Measurements from ENCODE around the gene CUL4A. TPM values are rescaled to one million over a fixed set of nuclear protein-coding genes. Genes with fewer than 3 reads are reported as not detected.

The CUL4A gene
- total and polyA plus RNA-seq, 2 donors: 41.6 to 57.3 TPM

GRCh38 chr13:113186061-113186900, 23.1 kb upstream of the CUL4A start:
- H3K4me1 ChIP-seq (ENCODE audit: control insufficient read depth in 2 of 2, insufficient read depth in 2 of 2, low read length in 2 of 2): peaks cover 5 to 17% of the 10 kb centered on the region in 2 donors
- peak in 2 of 9 donors; percentile 18 to 30 for DNase-seq (ENCODE audit: low read depth in 6 of 9, low spot score in 9 of 9)
- no peaks in the 10 kb centered on the region for H3K9me3 ChIP-seq (ENCODE audit: control insufficient read depth in 2 of 2, insufficient read depth in 1 of 2, low read length in 1 of 2)
- H3K27ac ChIP-seq (ENCODE audit: low read depth in 1 of 2, low read length in 1 of 2): peak overlapping the region in 1 of 2 donors; percentile 91
- peaks cover 49 to 51% of the 10 kb centered on the region in 2 donors for H3K36me3 ChIP-seq (ENCODE audit: control insufficient read depth in 2 of 2, insufficient read depth in 2 of 2, low read length in 1 of 2)
- no peaks in the 10 kb centered on the region for H3K27me3 ChIP-seq (ENCODE audit: control insufficient read depth in 2 of 2, insufficient read depth in 1 of 2, low read length in 1 of 2)
- 83% methylated on average over 13 of the region's 13 CpGs for WGBS
- H3K4me3 ChIP-seq (ENCODE audit: low read length in 2 of 2): no peak overlapping the region

- Histone ChIP-seq H3K27ac (ENCODE audit: low read depth in 1 of 2, low read length in 1 of 2) (no peak overlapping the region), H3K9me3 (ENCODE audit: control insufficient read depth in 2 of 2, insufficient read depth in 1 of 2, low read length in 1 of 2) (no peaks in the 10 kb centered on the region), H3K4me1 (ENCODE audit: control insufficient read depth in 2 of 2, insufficient read depth in 2 of 2, low read length in 2 of 2) (peaks cover 5 to 17% of the 10 kb centered on the region in 2 donors), H3K36me3 (ENCODE audit: control insufficient read depth in 2 of 2, insufficient read depth in 2 of 2, low read length in 1 of 2) (peaks cover 45 to 52% of the 10 kb centered on the region in 2 donors), H3K4me3 (ENCODE audit: low read length in 2 of 2) (no peak overlapping the region), H3K27me3 (ENCODE audit: control insufficient read depth in 2 of 2, insufficient read depth in 1 of 2, low read length in 1 of 2) (no peaks in the 10 kb centered on the region)
- no peak for DNase-seq (ENCODE audit: low read depth in 6 of 9, low spot score in 9 of 9)
- 96% methylated on average over 9 of the region's 9 CpGs for WGBS
Observed at GRCh38 chr13:113187263-113187669, 22.1 kb upstream of the CUL4A start.

- no peak for DNase-seq (ENCODE audit: low read depth in 6 of 9, low spot score in 9 of 9)
- no peak overlapping the region for H3K27ac ChIP-seq (ENCODE audit: low read depth in 1 of 2, low read length in 1 of 2)
- 97% methylated on average over 23 of the region's 23 CpGs for WGBS
Observed at GRCh38 chr13:113187883-113188665, 21.3 kb upstream of the CUL4A start.

GRCh38 chr13:113190181-113190580, 19.2 kb upstream of the CUL4A start:
- H3K27me3 ChIP-seq (ENCODE audit: control insufficient read depth in 2 of 2, insufficient read depth in 1 of 2, low read length in 1 of 2): no peaks in the 10 kb centered on the region
- DNase-seq (ENCODE audit: low read depth in 6 of 9, low spot score in 9 of 9): no peak
- H3K4me1 ChIP-seq (ENCODE audit: control insufficient read depth in 2 of 2, insufficient read depth in 2 of 2, low read length in 2 of 2): peaks cover 3 to 9% of the 10 kb centered on the region in 2 donors
- H3K4me3 ChIP-seq (ENCODE audit: low read length in 2 of 2): no peak overlapping the region
- H3K9me3 ChIP-seq (ENCODE audit: control insufficient read depth in 2 of 2, insufficient read depth in 1 of 2, low read length in 1 of 2): no peaks in the 10 kb centered on the region
- H3K36me3 ChIP-seq (ENCODE audit: control insufficient read depth in 2 of 2, insufficient read depth in 2 of 2, low read length in 1 of 2): peaks cover 50 to 66% of the 10 kb centered on the region in 2 donors
- H3K27ac ChIP-seq (ENCODE audit: low read depth in 1 of 2, low read length in 1 of 2): no peak overlapping the region
- 93% methylated on average over 4 of the region's 4 CpGs for WGBS

More at GRCh38 chr13:113187883-113188665, 21.3 kb upstream of the CUL4A start:
- no peak overlapping the region for H3K4me3 ChIP-seq (ENCODE audit: low read length in 2 of 2)
- H3K9me3 ChIP-seq (ENCODE audit: control insufficient read depth in 2 of 2, insufficient read depth in 1 of 2, low read length in 1 of 2): no peaks in the 10 kb centered on the region
- H3K27me3 ChIP-seq (ENCODE audit: control insufficient read depth in 2 of 2, insufficient read depth in 1 of 2, low read length in 1 of 2): no peaks in the 10 kb centered on the region
- peaks cover 52 to 60% of the 10 kb centered on the region in 2 donors for H3K36me3 ChIP-seq (ENCODE audit: control insufficient read depth in 2 of 2, insufficient read depth in 2 of 2, low read length in 1 of 2)
- peaks cover 5 to 17% of the 10 kb centered on the region in 2 donors for H3K4me1 ChIP-seq (ENCODE audit: control insufficient read depth in 2 of 2, insufficient read depth in 2 of 2, low read length in 2 of 2)

GRCh38 chr13:113192279-113192678, 17.1 kb upstream of the CUL4A start:
- no peak for DNase-seq (ENCODE audit: low read depth in 6 of 9, low spot score in 9 of 9)
- Histone ChIP-seq H3K9me3 (ENCODE audit: control insufficient read depth in 2 of 2, insufficient read depth in 1 of 2, low read length in 1 of 2) (no peaks in the 10 kb centered on the region), H3K27ac (ENCODE audit: low read depth in 1 of 2, low read length in 1 of 2) (no peak overlapping the region), H3K36me3 (ENCODE audit: control insufficient read depth in 2 of 2, insufficient read depth in 2 of 2, low read length in 1 of 2) (peaks cover 48 to 81% of the 10 kb centered on the region in 2 donors), H3K4me3 (ENCODE audit: low read length in 2 of 2) (no peak overlapping the region), H3K4me1 (ENCODE audit: control insufficient read depth in 2 of 2, insufficient read depth in 2 of 2, low read length in 2 of 2) (no peaks in the 10 kb centered on the region), H3K27me3 (ENCODE audit: control insufficient read depth in 2 of 2, insufficient read depth in 1 of 2, low read length in 1 of 2) (no peaks in the 10 kb centered on the region)
- WGBS: 99% methylated on average over 4 of the region's 4 CpGs

GRCh38 chr13:113192902-113193301, 16.5 kb upstream of the CUL4A start:
- Histone ChIP-seq H3K27me3 (ENCODE audit: control insufficient read depth in 2 of 2, insufficient read depth in 1 of 2, low read length in 1 of 2) (no peaks in the 10 kb centered on the region), H3K9me3 (ENCODE audit: control insufficient read depth in 2 of 2, insufficient read depth in 1 of 2, low read length in 1 of 2) (no peaks in the 10 kb centered on the region), H3K36me3 (ENCODE audit: control insufficient read depth in 2 of 2, insufficient read depth in 2 of 2, low read length in 1 of 2) (peaks cover 49 to 84% of the 10 kb centered on the region in 2 donors), H3K4me1 (ENCODE audit: control insufficient read depth in 2 of 2, insufficient read depth in 2 of 2, low read length in 2 of 2) (no peaks in the 10 kb centered on the region), H3K27ac (ENCODE audit: low read depth in 1 of 2, low read length in 1 of 2) (no peak overlapping the region), H3K4me3 (ENCODE audit: low read length in 2 of 2) (no peak overlapping the region)
- 100% methylated on average over 2 of the region's 2 CpGs for WGBS
- DNase-seq (ENCODE audit: low read depth in 6 of 9, low spot score in 9 of 9): no peak

- no peak overlapping the region for H3K4me3 ChIP-seq (ENCODE audit: low read length in 2 of 2)
- H3K27me3 ChIP-seq (ENCODE audit: control insufficient read depth in 2 of 2, insufficient read depth in 1 of 2, low read length in 1 of 2): no peaks in the 10 kb centered on the region
- peaks cover 51 to 88% of the 10 kb centered on the region in 2 donors for H3K36me3 ChIP-seq (ENCODE audit: control insufficient read depth in 2 of 2, insufficient read depth in 2 of 2, low read length in 1 of 2)
- no peak for DNase-seq (ENCODE audit: low read depth in 6 of 9, low spot score in 9 of 9)
- H3K4me1 ChIP-seq (ENCODE audit: control insufficient read depth in 2 of 2, insufficient read depth in 2 of 2, low read length in 2 of 2): no peaks in the 10 kb centered on the region
- WGBS: 95% methylated on average over 6 of the region's 6 CpGs
- H3K9me3 ChIP-seq (ENCODE audit: control insufficient read depth in 2 of 2, insufficient read depth in 1 of 2, low read length in 1 of 2): no peaks in the 10 kb centered on the region
- H3K27ac ChIP-seq (ENCODE audit: low read depth in 1 of 2, low read length in 1 of 2): no peak overlapping the region
Observed at GRCh38 chr13:113195360-113195759, 14.1 kb upstream of the CUL4A start.

- Histone ChIP-seq H3K36me3 (ENCODE audit: control insufficient read depth in 2 of 2, insufficient read depth in 2 of 2, low read length in 1 of 2) (peaks cover 45 to 72% of the 10 kb centered on the region in 2 donors), H3K27me3 (ENCODE audit: control insufficient read depth in 2 of 2, insufficient read depth in 1 of 2, low read length in 1 of 2) (no peaks in the 10 kb centered on the region), H3K9me3 (ENCODE audit: control insufficient read depth in 2 of 2, insufficient read depth in 1 of 2, low read length in 1 of 2) (no peaks in the 10 kb centered on the region), H3K4me3 (ENCODE audit: low read length in 2 of 2) (no peak overlapping the region), H3K4me1 (ENCODE audit: control insufficient read depth in 2 of 2, insufficient read depth in 2 of 2, low read length in 2 of 2) (no peaks in the 10 kb centered on the region), H3K27ac (ENCODE audit: low read depth in 1 of 2, low read length in 1 of 2) (no peak overlapping the region)
- WGBS: 97% methylated on average over 9 of the region's 9 CpGs
- no peak for DNase-seq (ENCODE audit: low read depth in 6 of 9, low spot score in 9 of 9)
Observed at GRCh38 chr13:113196970-113197737, 12.3 kb upstream of the CUL4A start.

Data from thymus (tissue), 11 donors.